ENCODE data around the gene BAMBI. TPM values are rescaled to one million over a fixed set of nuclear protein-coding genes. Genes with fewer than 3 reads are reported as not detected.

The BAMBI gene
- total RNA-seq, 1 donor from 2014 or later = 10.9 TPM

GRCh38 chr10:28692050-28692449 is 14.7 kb downstream of the BAMBI start:
- Mint-ChIP-seq H3K9me3 (ENCODE audit: low read depth) (no peaks in the 10 kb centered on the region), H3K4me1 (ENCODE audit: low read depth) (peaks cover 15% of the 10 kb centered on the region), H3K4me3 (ENCODE audit: unreplicated experiment) (no peak overlapping the region), H3K27ac (ENCODE audit: unreplicated experiment) (no peak overlapping the region), H3K27me3 (ENCODE audit: low read depth) (no peaks in the 10 kb centered on the region), H3K36me3 (ENCODE audit: low read depth) (no peaks in the 10 kb centered on the region)
- no peak for TF ChIP-seq CTCF (IDR thresholded peaks at IDR 0.05)
- DNase-seq (ENCODE audit: low spot score) = no peak

GRCh38 chr10:28694530-28694929 is 17.2 kb downstream of the BAMBI start:
- Mint-ChIP-seq H3K4me1 (ENCODE audit: low read depth) (no peaks in the 10 kb centered on the region), H3K9me3 (ENCODE audit: low read depth) (no peaks in the 10 kb centered on the region), H3K27me3 (ENCODE audit: low read depth) (no peaks in the 10 kb centered on the region), H3K27ac (ENCODE audit: unreplicated experiment) (no peak overlapping the region), H3K36me3 (ENCODE audit: low read depth) (no peaks in the 10 kb centered on the region), H3K4me3 (ENCODE audit: unreplicated experiment) (no peak overlapping the region)
- TF ChIP-seq CTCF (IDR thresholded peaks at IDR 0.05) = no peak
- no peak for DNase-seq (ENCODE audit: low spot score)

- TF ChIP-seq CTCF (IDR thresholded peaks at IDR 0.05) = no peak
- no peaks in the 10 kb centered on the region for H3K27me3 Mint-ChIP-seq (ENCODE audit: low read depth)
- no peaks in the 10 kb centered on the region for H3K9me3 Mint-ChIP-seq (ENCODE audit: low read depth)
- H3K4me3 Mint-ChIP-seq (ENCODE audit: unreplicated experiment) = no peak overlapping the region
- H3K27ac Mint-ChIP-seq (ENCODE audit: unreplicated experiment) = no peak overlapping the region
- H3K36me3 Mint-ChIP-seq (ENCODE audit: low read depth) = no peaks in the 10 kb centered on the region
- DNase-seq (ENCODE audit: low spot score) = no peak
- H3K4me1 Mint-ChIP-seq (ENCODE audit: low read depth) = no peaks in the 10 kb centered on the region
Measured at GRCh38 chr10:28698075-28698474, 20.8 kb downstream of the BAMBI start.

GRCh38 chr10:28704464-28705161 is 27.3 kb downstream of the BAMBI start:
- Mint-ChIP-seq H3K4me3 (ENCODE audit: unreplicated experiment) (no peak overlapping the region), H3K9me3 (ENCODE audit: low read depth) (no peaks in the 10 kb centered on the region), H3K36me3 (ENCODE audit: low read depth) (no peaks in the 10 kb centered on the region), H3K4me1 (ENCODE audit: low read depth) (peaks cover 13% of the 10 kb centered on the region), H3K27me3 (ENCODE audit: low read depth) (peaks cover 1% of the 10 kb centered on the region), H3K27ac (ENCODE audit: unreplicated experiment) (no peak overlapping the region)
- TF ChIP-seq CTCF (IDR thresholded peaks at IDR 0.05) = no peak
- DNase-seq (ENCODE audit: low spot score) = no peak

DNA sequence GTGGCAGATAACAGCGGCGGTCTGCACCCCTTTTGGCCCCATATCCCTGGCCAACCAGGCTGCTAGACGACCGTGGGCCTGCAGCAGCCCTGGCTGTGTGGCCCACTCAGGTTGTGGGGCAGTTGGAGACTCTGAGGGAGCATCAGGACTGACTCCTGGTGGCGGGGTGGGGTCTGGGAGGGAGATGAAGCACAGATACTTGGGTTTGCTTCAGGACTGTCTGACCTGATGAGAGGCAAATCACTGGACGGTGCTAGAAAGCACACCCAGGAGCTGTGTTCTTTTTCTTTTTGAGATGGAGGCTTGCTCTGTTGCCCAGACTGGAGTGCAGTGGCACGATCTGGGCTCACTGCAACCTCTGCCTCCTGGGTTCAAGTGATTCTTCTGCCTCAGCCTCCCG is 28.2 kb downstream of the BAMBI start:
- Mint-ChIP-seq H3K4me1 (ENCODE audit: low read depth) (peaks cover 13% of the 10 kb centered on the region), H3K27me3 (ENCODE audit: low read depth) (peaks cover 1% of the 10 kb centered on the region), H3K4me3 (ENCODE audit: unreplicated experiment) (no peak overlapping the region), H3K36me3 (ENCODE audit: low read depth) (no peaks in the 10 kb centered on the region), H3K27ac (ENCODE audit: unreplicated experiment) (no peak overlapping the region), H3K9me3 (ENCODE audit: low read depth) (no peaks in the 10 kb centered on the region)
- DNase-seq (ENCODE audit: low spot score) = no peak
- no peak for TF ChIP-seq CTCF (IDR thresholded peaks at IDR 0.05)

Measured in chondrocyte (in vitro differentiated cells).